ENCODE results near the gene KCNIP1. TPM values are rescaled to one million over a fixed set of nuclear protein-coding genes. Genes with fewer than 3 reads are reported as not detected.

KCNIP1 gene
- polyA plus RNA-seq, 1 of the 3 experiments (the other 2 are of a cell fraction): 1.3 TPM

DNA sequence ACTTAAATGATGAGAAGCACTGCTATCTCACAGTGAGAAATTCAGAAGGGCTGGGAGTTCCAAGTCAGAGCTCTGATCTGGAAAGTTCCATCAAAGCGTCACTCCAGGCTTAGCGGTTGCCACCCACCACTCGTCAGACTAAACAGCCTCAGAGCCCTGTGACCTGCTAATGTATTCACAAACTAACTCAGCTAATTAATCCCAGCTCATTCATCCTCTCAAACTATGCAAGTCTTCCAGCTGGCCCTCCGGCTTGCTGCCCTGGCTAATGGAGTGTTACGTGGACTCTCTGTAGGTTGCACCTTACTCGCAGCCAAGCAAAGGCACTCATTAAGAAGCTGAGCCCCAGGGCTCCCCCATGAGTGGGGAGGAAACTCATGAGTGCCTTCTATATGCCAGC lies 197.5 kb downstream of the KCNIP1 start:
- H3K4me3 ChIP-seq (ENCODE audit: low read depth in 2 of 2, low read length in 1 of 2): no peak overlapping the region
- no peak for DNase-seq
- TF ChIP-seq GABPA (IDR thresholded peaks at IDR 0.05; ENCODE audit: low read depth) (no peak), POLR2AphosphoS5 (IDR thresholded peaks at IDR 0.05; ENCODE audit: low read depth, low read length) (no peak), ELF1 (IDR thresholded peaks at IDR 0.05) (no peak), FOSL2 (IDR thresholded peaks at IDR 0.05; ENCODE audit: borderline replicate concordance, low read depth) (no peak), IRF3 (IDR thresholded peaks at IDR 0.05; ENCODE audit: low read depth, low read length) (no peak), TAF1 (IDR thresholded peaks at IDR 0.05; ENCODE audit: borderline replicate concordance, low read depth, low read length) (no peak), SMC3 (IDR thresholded peaks at IDR 0.05; ENCODE audit: low read depth, low read length) (no peak), MXI1 (IDR thresholded peaks at IDR 0.05; ENCODE audit: low read depth, low read length) (no peak), TCF12 (IDR thresholded peaks at IDR 0.05) (no peak), FOXM1 (IDR thresholded peaks at IDR 0.05; ENCODE audit: low read depth) (no peak), FOXJ3 (CRISPR knock-in tag; IDR thresholded peaks at IDR 0.05) (no peak), NRF1 (IDR thresholded peaks at IDR 0.05; ENCODE audit: low read depth, low read length) (no peak)
- TF ChIP-seq, protein P1, sequence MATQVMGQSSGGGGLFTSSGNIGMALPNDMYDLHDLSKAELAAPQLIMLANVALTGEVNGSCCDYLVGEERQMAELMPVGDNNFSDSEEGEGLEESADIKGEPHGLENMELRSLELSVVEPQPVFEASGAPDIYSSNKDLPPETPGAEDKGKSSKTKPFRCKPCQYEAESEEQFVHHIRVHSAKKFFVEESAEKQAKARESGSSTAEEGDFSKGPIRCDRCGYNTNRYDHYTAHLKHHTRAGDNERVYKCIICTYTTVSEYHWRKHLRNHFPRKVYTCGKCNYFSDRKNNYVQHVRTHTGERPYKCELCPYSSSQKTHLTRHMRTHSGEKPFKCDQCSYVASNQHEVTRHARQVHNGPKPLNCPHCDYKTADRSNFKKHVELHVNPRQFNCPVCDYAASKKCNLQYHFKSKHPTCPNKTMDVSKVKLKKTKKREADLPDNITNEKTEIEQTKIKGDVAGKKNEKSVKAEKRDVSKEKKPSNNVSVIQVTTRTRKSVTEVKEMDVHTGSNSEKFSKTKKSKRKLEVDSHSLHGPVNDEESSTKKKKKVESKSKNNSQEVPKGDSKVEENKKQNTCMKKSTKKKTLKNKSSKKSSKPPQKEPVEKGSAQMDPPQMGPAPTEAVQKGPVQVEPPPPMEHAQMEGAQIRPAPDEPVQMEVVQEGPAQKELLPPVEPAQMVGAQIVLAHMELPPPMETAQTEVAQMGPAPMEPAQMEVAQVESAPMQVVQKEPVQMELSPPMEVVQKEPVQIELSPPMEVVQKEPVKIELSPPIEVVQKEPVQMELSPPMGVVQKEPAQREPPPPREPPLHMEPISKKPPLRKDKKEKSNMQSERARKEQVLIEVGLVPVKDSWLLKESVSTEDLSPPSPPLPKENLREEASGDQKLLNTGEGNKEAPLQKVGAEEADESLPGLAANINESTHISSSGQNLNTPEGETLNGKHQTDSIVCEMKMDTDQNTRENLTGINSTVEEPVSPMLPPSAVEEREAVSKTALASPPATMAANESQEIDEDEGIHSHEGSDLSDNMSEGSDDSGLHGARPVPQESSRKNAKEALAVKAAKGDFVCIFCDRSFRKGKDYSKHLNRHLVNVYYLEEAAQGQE (IDR thresholded peaks at IDR 0.05; ENCODE audit: low read depth, low read length): no peak
- H3F3A ChIP-seq (replicated peaks; ENCODE audit: insufficient read depth): no peaks in the 10 kb centered on the region
- H3K4me1 ChIP-seq (ENCODE audit: control insufficient read depth in 1 of 2, insufficient read depth in 2 of 2, low read depth in 1 of 2, low read length in 1 of 2): no peaks in the 10 kb centered on the region
- no peaks in the 10 kb centered on the region for H3K36me3 ChIP-seq (replicated peaks in 1 of 2; ENCODE audit: control insufficient read depth in 1 of 2, insufficient read depth in 2 of 2, low read length in 1 of 2)
- H3K9me2 ChIP-seq: no peaks in the 10 kb centered on the region
- no peak overlapping the region for H3K9ac ChIP-seq
- CTCF ChIA-PET: interaction anchor here (0.9 to 1.2 kb wide), 3 partner anchors 43 to 280 kb away, joined by 3 to 4 read pairs (median 4); no protein-coding TSS in a partner anchor
- no peak overlapping the region for H2AFZ ChIP-seq (ENCODE audit: low read depth)
- H3K9me3 ChIP-seq: no peaks in the 10 kb centered on the region
- H3K27me3 ChIP-seq (ENCODE audit: insufficient read depth): no peaks in the 10 kb centered on the region; the same call in 1 of the 2 replicates
- no peak overlapping the region for H3K27ac ChIP-seq (ENCODE audit: low read depth in 2 of 2, low read length in 1 of 2)
- 53% methylated on average over 4 of the region's 6 CpGs for WGBS (ENCODE audit: low lambda C conversion rate)
- no peak overlapping the region for H3K4me2 ChIP-seq
- no peaks in the 10 kb centered on the region for H3K79me2 ChIP-seq (ENCODE audit: insufficient read depth)
- H4K20me1 ChIP-seq (ENCODE audit: insufficient read depth): no peaks in the 10 kb centered on the region
- POLR2A ChIA-PET: no interaction called here

Data from SK-N-SH (cell line).